WTC11 (cell line): ENCODE data around the gene UBL5. TPM values are rescaled to one million over a fixed set of nuclear protein-coding genes. Genes with fewer than 3 reads are reported as not detected.

Experiments used
- ATAC-seq: fragments of 200-7000 bp; cut with Tn5 transposase; 2 replicates; pipeline ENCODE4 v1.10.0; 2021; ENCODE audit warnings: mild to moderate bottlenecking, moderate library complexity
- CTCF ChIA-PET: fragments of 300-600 bp; sonication (Branson Sonifier 250); formaldehyde crosslinking; loops from one replicate; lab custom pipeline; 2021; ENCODE audit warnings: antibody characterized with exemption; lab: Charles Lee
- POLR2A ChIA-PET: fragments of 350-600 bp; sonication (Branson Sonifier 250); formaldehyde crosslinking; loops from one replicate; lab custom pipeline; 2021; ENCODE audit warnings: antibody characterized with exemption; lab: Charles Lee
- DNase-seq: peaks from one replicate; pipeline ENCODE4 v3.0.0; 2021; ENCODE audit warnings: low spot score
- H3K27ac Mint-ChIP-seq: 2 replicates; pipeline ENCODE4 v1.8.0; 2021; ENCODE audit warnings: mixed read lengths
- H3K27me3 Mint-ChIP-seq: 2 replicates; pipeline ENCODE4 v1.8.0; 2021; ENCODE audit warnings: low read depth, mild to moderate bottlenecking, moderate library complexity, mixed read lengths
- H3K36me3 Mint-ChIP-seq: 2 replicates; pipeline ENCODE4 v1.8.0; 2021; ENCODE audit warnings: mixed read lengths
- H3K4me1 Mint-ChIP-seq: 2 replicates; pipeline ENCODE4 v1.8.0; 2022; ENCODE audit warnings: mixed read lengths
- H3K4me3 Mint-ChIP-seq: 2 replicates; pipeline ENCODE4 v1.8.0; 2021; ENCODE audit warnings: mild to moderate bottlenecking, moderate library complexity, mixed read lengths
- H3K9me3 Mint-ChIP-seq: 2 replicates; pipeline ENCODE4 v1.8.0; 2021; ENCODE audit warnings: mixed read lengths
- ATF2 ChIP-seq: sonication (generic); formaldehyde crosslinking; IDR thresholded peaks from 2 replicates; pipeline ENCODE4 v1.8.1; 2022; ENCODE audit warnings: low read depth, missing genetic modification reagents, borderline replicate concordance
- ATF3 ChIP-seq: sonication (generic); formaldehyde crosslinking; conservative IDR thresholded peaks from 2 replicates; pipeline ENCODE4 v1.8.1; 2022; ENCODE audit warnings: mild to moderate bottlenecking, missing genetic modification reagents
- ATF6 ChIP-seq: sonication (generic); formaldehyde crosslinking; IDR thresholded peaks from 2 replicates; pipeline ENCODE4 v1.8.1; 2023; ENCODE audit warnings: mild to moderate bottlenecking, missing genetic modification reagents
- CREB1 ChIP-seq: sonication (generic); formaldehyde crosslinking; IDR thresholded peaks from 2 replicates; pipeline ENCODE4 v1.8.0; 2023; ENCODE audit warnings: mild to moderate bottlenecking, missing genetic modification reagents
- CTCF ChIP-seq: fragments of 200-600 bp; IDR thresholded peaks from 2 replicates; pipeline ENCODE4 v1.8.0; 2022; ENCODE audit warnings: antibody characterized with exemption
- E2F5 ChIP-seq: sonication (generic); formaldehyde crosslinking; IDR thresholded peaks from 2 replicates; pipeline ENCODE4 v1.8.1; 2022; ENCODE audit warnings: mild to moderate bottlenecking, moderate library complexity, missing genetic modification reagents
- FOXP1 ChIP-seq: sonication (generic); formaldehyde crosslinking; IDR thresholded peaks from 2 replicates; pipeline ENCODE4 v1.8.0; 2022; ENCODE audit warnings: missing genetic modification reagents, mild to moderate bottlenecking, moderate library complexity, borderline replicate concordance
- GABPB1 ChIP-seq: sonication (generic); formaldehyde crosslinking; IDR thresholded peaks from 2 replicates; pipeline ENCODE4 v1.8.1; 2023; ENCODE audit warnings: mild to moderate bottlenecking, missing genetic modification reagents
- HMGA2 ChIP-seq: fragments of 250-450 bp; sonication (Bioruptor Pico); IDR thresholded peaks from 2 replicates; pipeline ENCODE4 v1.4.0; 2021; ENCODE audit warnings: mild to moderate bottlenecking, moderate library complexity
- IRF2 ChIP-seq: sonication (generic); formaldehyde crosslinking; IDR thresholded peaks from 2 replicates; pipeline ENCODE4 v1.8.0; 2022; ENCODE audit warnings: low read depth, missing genetic modification reagents, borderline replicate concordance
- MLX ChIP-seq: sonication (generic); formaldehyde crosslinking; IDR thresholded peaks from 2 replicates; pipeline ENCODE4 v1.8.1; 2023; ENCODE audit warnings: mild to moderate bottlenecking, missing genetic modification reagents, moderate library complexity
- MYBL2 ChIP-seq: sonication (generic); formaldehyde crosslinking; IDR thresholded peaks from 2 replicates; pipeline ENCODE4 v1.8.1; 2023; ENCODE audit warnings: mild to moderate bottlenecking, moderate library complexity, missing genetic modification reagents
- NFYB ChIP-seq: sonication (generic); formaldehyde crosslinking; conservative IDR thresholded peaks from 2 replicates; pipeline ENCODE4 v1.8.0; 2022; ENCODE audit warnings: low read depth, missing genetic modification reagents
- PRDM15 ChIP-seq: sonication (generic); formaldehyde crosslinking; IDR thresholded peaks from 2 replicates; pipeline ENCODE4 v1.8.0; 2022; ENCODE audit warnings: missing genetic modification reagents
- PREB ChIP-seq: sonication (generic); formaldehyde crosslinking; IDR thresholded peaks from 2 replicates; pipeline ENCODE4 v1.8.1; 2022; ENCODE audit warnings: mild to moderate bottlenecking, missing genetic modification reagents, moderate library complexity, borderline replicate concordance
- PRRX2 ChIP-seq: fragments of 250-450 bp; sonication (Bioruptor Pico); IDR thresholded peaks from 2 replicates; pipeline ENCODE4 v1.8.0; 2021; ENCODE audit warnings: mild to moderate bottlenecking
- SMAD4 ChIP-seq: sonication (generic); formaldehyde crosslinking; IDR thresholded peaks from 2 replicates; pipeline ENCODE4 v1.8.0; 2022; ENCODE audit warnings: mild to moderate bottlenecking, missing genetic modification reagents
- ZNF425 ChIP-seq: fragments of 250-450 bp; sonication (Bioruptor Pico); conservative IDR thresholded peaks from 2 replicates; pipeline ENCODE4 v1.9.0; 2021; ENCODE audit warnings: mild to moderate bottlenecking
- total RNA-seq: library from RNA; stranded (reverse); gene quantifications from 3 replicates; pipeline ENCODE4 v1.2.3, GENCODE V29; 2021

UBL5 gene
- total RNA-seq, 1 experiment from 2014 or later, result 402 TPM

- TF ChIP-seq E2F5 (no peak), PRDM15 (CRISPR knock-in tag) (no peak)
These were observed 44.1 kb downstream of the UBL5 start (continued) for GRCh38 chr19:9871626-9872338.

GRCh38 chr19:9872618-9873242 lies 45.0 kb downstream of the UBL5 start:
- Mint-ChIP-seq H3K27me3 (no peaks in the 10 kb centered on the region), H3K36me3 (0 out of 2 replicates have a peak, but pooled peaks cover 3% of the 10 kb centered on the region), H3K9me3 (no peaks in the 10 kb centered on the region), H3K27ac (no peak overlapping the region), H3K4me3 (no peak overlapping the region), H3K4me1 (0 out of 2 replicates have a peak, but pooled peaks cover 2% of the 10 kb centered on the region)
- TF ChIP-seq CTCF, result no peak
- TF ChIP-seq PRRX2, result no peak
- no peak for TF ChIP-seq MYBL2 (CRISPR knock-in tag)
- TF ChIP-seq GABPB1 (CRISPR knock-in tag), result no peak
- TF ChIP-seq PREB, result no peak
- no peak for TF ChIP-seq SMAD4 (CRISPR knock-in tag)
- TF ChIP-seq FOXP1 (CRISPR knock-in tag), result no peak
- no peak for TF ChIP-seq CREB1 (CRISPR knock-in tag)
- no peak for TF ChIP-seq NFYB
- TF ChIP-seq ATF6 (CRISPR knock-in tag), result no peak
- no peak for TF ChIP-seq HMGA2 (CRISPR knock-in tag)
- TF ChIP-seq MLX (CRISPR knock-in tag), result no peak
- TF ChIP-seq ATF3 (CRISPR knock-in tag), result no peak
- TF ChIP-seq IRF2 (CRISPR knock-in tag), result no peak
- no peak for TF ChIP-seq ATF2 (CRISPR knock-in tag)
- no peak for TF ChIP-seq ZNF425
- no peak for DNase-seq
- POLR2A ChIA-PET, result no interaction called here
- ATAC-seq, result no peak
- CTCF ChIA-PET, result interaction anchor here (1.0 to 1.2 kb wide), 2 partner anchors 10 to 15 kb away, joined by 3 to 4 read pairs; no protein-coding TSS in a partner anchor
